Embryonic facial prominence (tissue), 1 donor: ENCODE data around the gene NAE1.
"Not testable (repeated sequence)": the region's sequence is repeated elsewhere in the genome, so short reads cannot be mapped to it uniquely, and the experiment has no call there.

Experiments
- DNase-seq: peaks from one replicate; pipeline ENCODE4 v3.0.0-alpha.2; 2016; ENCODE audit errors: extremely low spot score

The NAE1 gene

GRCh38 chr16:66802159-66802558 is 28.6 kb downstream of the NAE1 start:
- no peak for DNase-seq

GRCh38 chr16:66801320-66802105 is 29.3 kb downstream of the NAE1 start, which contains the start of gene TERB1:
TERB1 (minus strand) TSS chr16:66801584; CDS start chr16:66796798, 4,786 bp downstream.
- no peak for DNase-seq

GRCh38 chr16:66800856-66801255 is 29.9 kb downstream of the NAE1 start:
- no peak for DNase-seq

- DNase-seq = no peak
Measured at GRCh38 chr16:66798161-66798560, 32.6 kb downstream of the NAE1 start.

- not testable (repeated sequence) for DNase-seq
Measured at GRCh38 chr16:66793984-66794383, 36.8 kb downstream of the NAE1 start.

GRCh38 chr16:66790130-66790733 is 40.5 kb downstream of the NAE1 start:
- DNase-seq = no peak

- no peak for DNase-seq
Measured at GRCh38 chr16:66787427-66787826, 43.3 kb downstream of the NAE1 start.

- DNase-seq = no peak
Measured at GRCh38 chr16:66786551-66786950, 44.2 kb downstream of the NAE1 start.

- DNase-seq = no peak
Measured at GRCh38 chr16:66776457-66776856, 54.3 kb downstream of the NAE1 start.

- no peak for DNase-seq
Measured at GRCh38 chr16:66774981-66775380, 55.8 kb downstream of the NAE1 start.

- DNase-seq = no peak
Measured at GRCh38 chr16:66758086-66758485, 72.7 kb downstream of the NAE1 start.

- no peak for DNase-seq
Measured at GRCh38 chr16:66754819-66755218, 76.0 kb downstream of the NAE1 start.

- DNase-seq = no peak
Measured at GRCh38 chr16:66754211-66754610, 76.6 kb downstream of the NAE1 start.

GRCh38 chr16:66752958-66753357 is 77.8 kb downstream of the NAE1 start:
- no peak for DNase-seq
